ENCODE measurements around the gene TSPAN14.

- TF ChIP-seq POLR2A (IDR thresholded peaks at IDR 0.05) (no peak), CTCF (IDR thresholded peaks at IDR 0.05) (no peak)
These were observed 66.0 kb downstream of the TSPAN14 start for GRCh38 chr10:80519936-80520650.
